H1 (cell line): ENCODE measurements around the gene RAP2A. TPM values are rescaled to one million over a fixed set of nuclear protein-coding genes. Genes with fewer than 3 reads are reported as not detected.

Experiments
- CTCF ChIA-PET: fragments of 300-600 bp; sonication (Branson Sonifier 250); formaldehyde crosslinking; loops from one replicate; lab custom pipeline; 2021; ENCODE audit not compliant: partially characterized antibody; lab: Charles Lee
- POLR2A ChIA-PET: fragments of 300-600 bp; sonication (Branson Sonifier 250); formaldehyde crosslinking; loops from one replicate; lab custom pipeline; 2021; ENCODE audit warnings: inconsistent platforms; ENCODE audit not compliant: partially characterized antibody; lab: Charles Lee
- DNase-seq, 2 experiments: peaks; one replicate each; pipeline versions ENCODE4 v3.0.0 to v3.0.0-alpha.2; 2010 to 2022; ENCODE audit warnings: low spot score in 2 of 2, low read depth in 1 of 2, mixed read lengths in 1 of 2
- FAIRE-seq: peaks from 2 replicates; lab custom pipeline; 2011; peaks lifted over from hg19 to GRCh38; lab: Jason Lieb, UNC
- H2AFZ ChIP-seq: 2 replicates; pipeline ENCODE4 v1.8.1; 2012; ENCODE audit warnings: low read length, inconsistent platforms
- H2AK5ac ChIP-seq: 2 replicates; pipeline ENCODE4 v1.6.1; 2013; ENCODE audit warnings: low read depth, low read length
- H2BK120ac ChIP-seq: replicated peaks from 2 replicates; pipeline ENCODE3; 2013; ENCODE audit warnings: low read depth, low read length, inconsistent platforms
- H2BK12ac ChIP-seq: 2 replicates; pipeline ENCODE4 v1.6.1; 2013; ENCODE audit warnings: low read depth, low read length
- H2BK15ac ChIP-seq: 2 replicates; pipeline ENCODE4 v1.6.1; 2013; ENCODE audit warnings: low read length
- H2BK20ac ChIP-seq: 2 replicates; pipeline ENCODE4 v1.6.1; 2013; ENCODE audit warnings: low read length
- H2BK5ac ChIP-seq: 2 replicates; pipeline ENCODE4 v1.6.1; 2013; ENCODE audit warnings: low read depth, low read length
- H3K14ac ChIP-seq: 2 replicates; pipeline ENCODE4 v1.6.1; 2013; ENCODE audit warnings: inconsistent platforms; ENCODE audit not compliant: insufficient read length
- H3K18ac ChIP-seq: 2 replicates; pipeline ENCODE4 v1.6.1; 2013; ENCODE audit warnings: low read length; ENCODE audit errors: extremely low read depth
- H3K23ac ChIP-seq: 2 replicates; pipeline ENCODE4 v1.6.1; 2013; ENCODE audit warnings: inconsistent platforms; ENCODE audit not compliant: insufficient read length
- H3K23me2 ChIP-seq: 2 replicates; pipeline ENCODE4 v1.6.1; 2013; ENCODE audit warnings: low read depth, low read length
- H3K27ac ChIP-seq: 2 replicates; pipeline ENCODE4 v1.6.1; 2011; ENCODE audit warnings: low read depth, low read length, inconsistent platforms
- H3K27me3 ChIP-seq, 4 experiments: replicated peaks in 1 of 4; 1 replicate in 1 of 4; 2 replicates in 3 of 4; pipeline versions ENCODE4 v1.6.1 to v1.8.1; 2011 to 2013; ENCODE audit warnings: low read length in 3 of 4, mild to moderate bottlenecking in 3 of 4, inconsistent platforms in 2 of 4, mixed read lengths in 2 of 4, moderate library complexity in 1 of 4; ENCODE audit not compliant: control insufficient read depth in 3 of 4, insufficient read depth in 3 of 4; ENCODE audit errors: extremely low read depth in 1 of 4
- H3K36me3 ChIP-seq, 4 experiments: 2 replicates each; pipeline versions ENCODE4 v1.6.1 to v1.8.1; 2011 to 2013; ENCODE audit warnings: mild to moderate bottlenecking in 4 of 4, low read length in 3 of 4, moderate library complexity in 2 of 4, control low read depth in 1 of 4, inconsistent platforms in 1 of 4; ENCODE audit not compliant: insufficient read depth in 4 of 4, control insufficient read depth in 2 of 4
- H3K4ac ChIP-seq: replicated peaks from 2 replicates; pipeline ENCODE3; 2013; ENCODE audit warnings: low read length, low read depth, mixed read lengths, inconsistent platforms; ENCODE audit not compliant: insufficient read length
- H3K4me1 ChIP-seq, 4 experiments: replicated peaks in 1 of 4; 1 replicate in 1 of 4; 2 replicates in 3 of 4; pipeline versions ENCODE4 v1.6.1 to v1.8.1; 2011 to 2013; ENCODE audit warnings: low read length in 3 of 4, inconsistent platforms in 2 of 4, mixed read lengths in 1 of 4; ENCODE audit not compliant: insufficient read depth in 4 of 4, control insufficient read depth in 3 of 4
- H3K4me2 ChIP-seq, 2 experiments: 2 replicates each; pipeline versions ENCODE4 v1.6.1 to v1.8.1; 2011 to 2013; ENCODE audit warnings: low read depth in 2 of 2, low read length in 2 of 2, control low read depth in 1 of 2, inconsistent platforms in 1 of 2, mild to moderate bottlenecking in 1 of 2; ENCODE audit not compliant: insufficient read depth in 1 of 2
- H3K4me3 ChIP-seq, 4 experiments: fragments of 200-600, 300-600 bp in 1 of 4; sonication (generic), shearing (Covaris generic), sonication (Bioruptor Twin) in 1 of 4; 2 replicates each; pipeline versions ENCODE4 v1.5.1 to v1.8.1; 2011 to 2016; ENCODE audit warnings: low read length in 4 of 4, low read depth in 3 of 4, control low read depth in 2 of 4, inconsistent platforms in 2 of 4, mild to moderate bottlenecking in 2 of 4, mixed read lengths in 1 of 4, moderate library complexity in 1 of 4; ENCODE audit not compliant: insufficient read depth in 2 of 4; ENCODE audit errors: extremely low read depth in 1 of 4
- H3K56ac ChIP-seq: replicated peaks from 2 replicates; pipeline ENCODE3; 2013; ENCODE audit warnings: low read depth, mild to moderate bottlenecking, mixed read lengths, low read length, inconsistent platforms; ENCODE audit not compliant: insufficient read length
- H3K79me1 ChIP-seq: 2 replicates; pipeline ENCODE4 v1.6.1; 2013; ENCODE audit warnings: low read depth, low read length, control low read depth
- H3K79me2 ChIP-seq, 2 experiments: 2 replicates each; pipeline versions ENCODE4 v1.6.1 to v1.8.1; 2012 to 2013; ENCODE audit warnings: low read length in 2 of 2, mild to moderate bottlenecking in 2 of 2, inconsistent platforms in 1 of 2; ENCODE audit not compliant: insufficient read depth in 2 of 2, control insufficient read depth in 1 of 2
- H3K9ac ChIP-seq, 4 experiments: replicated peaks in 1 of 4; 1 replicate in 1 of 4; 2 replicates in 3 of 4; pipeline versions ENCODE4 v1.6.1 to v1.8.1; 2011 to 2013; ENCODE audit warnings: low read depth in 3 of 4, low read length in 3 of 4, control low read depth in 2 of 4, mild to moderate bottlenecking in 2 of 4, moderate library complexity in 2 of 4, inconsistent platforms in 1 of 4; ENCODE audit errors: extremely low read depth in 1 of 4
- H3K9me3 ChIP-seq, 2 experiments: 2 replicates each; pipeline versions ENCODE4 v1.6.1 to v1.8.1; 2012 to 2013; ENCODE audit warnings: mild to moderate bottlenecking in 2 of 2, moderate library complexity in 2 of 2, control low read depth in 1 of 2, inconsistent platforms in 1 of 2, low read depth in 1 of 2, low read length in 1 of 2, mixed read lengths in 1 of 2; ENCODE audit not compliant: insufficient read depth in 2 of 2
- H4K20me1 ChIP-seq, 2 experiments: replicated peaks in 1 of 2; 2 replicates each; pipeline versions ENCODE3 to v1.8.1; 2011 to 2013; ENCODE audit warnings: inconsistent platforms in 2 of 2, low read length in 2 of 2, mild to moderate bottlenecking in 1 of 2; ENCODE audit not compliant: insufficient read depth in 2 of 2, control insufficient read depth in 1 of 2
- H4K5ac ChIP-seq: 2 replicates; pipeline ENCODE4 v1.6.1; 2013; ENCODE audit warnings: low read length, low read depth, mixed read lengths, inconsistent platforms; ENCODE audit not compliant: insufficient read length
- H4K8ac ChIP-seq: 2 replicates; pipeline ENCODE4 v1.8.0; 2013; ENCODE audit warnings: mild to moderate bottlenecking, moderate library complexity, low read length, inconsistent platforms; ENCODE audit not compliant: insufficient read depth; ENCODE audit errors: extremely low read depth
- H4K91ac ChIP-seq: replicated peaks from 2 replicates; pipeline ENCODE3; 2013; ENCODE audit warnings: low read length, mixed read lengths, inconsistent platforms; ENCODE audit not compliant: insufficient read length
- BCL11A ChIP-seq, 2 experiments: IDR thresholded peaks; one replicate each; pipeline ENCODE4 v1.6.1; 2011; ENCODE audit warnings: low read depth in 2 of 2, low read length in 2 of 2, mild to moderate bottlenecking in 2 of 2
- CTBP2 ChIP-seq: IDR thresholded peaks from 2 replicates; pipeline ENCODE4 v1.7.0; 2011; ENCODE audit warnings: borderline replicate concordance, mild to moderate bottlenecking, moderate library complexity, mixed read lengths, low read length; ENCODE audit not compliant: insufficient read depth, insufficient read length
- E2F6 ChIP-seq: IDR thresholded peaks from 2 replicates; pipeline ENCODE4 v1.6.1; 2012; ENCODE audit warnings: inconsistent platforms
- EGR1 ChIP-seq: IDR thresholded peaks from 2 replicates; pipeline ENCODE4 v1.6.1; 2011; ENCODE audit warnings: low read depth, low read length, borderline replicate concordance
- GABPA ChIP-seq: IDR thresholded peaks from 2 replicates; pipeline ENCODE4 v1.6.1; 2011; ENCODE audit warnings: mild to moderate bottlenecking, low read length, moderate library complexity, borderline replicate concordance; ENCODE audit not compliant: insufficient read depth
- KDM5A ChIP-seq: fragments of 200-600 bp; IDR thresholded peaks from 2 replicates; pipeline ENCODE4 v1.7.1; 2012; ENCODE audit warnings: mild to moderate bottlenecking, low read length, inconsistent platforms, mixed read lengths
- MAX ChIP-seq: IDR thresholded peaks from 2 replicates; pipeline ENCODE4 v1.6.1; 2012; ENCODE audit warnings: inconsistent platforms
- RXRA ChIP-seq: IDR thresholded peaks from 2 replicates; pipeline ENCODE4 v1.6.1; 2011; ENCODE audit warnings: low read depth, mild to moderate bottlenecking, low read length, moderate library complexity; ENCODE audit not compliant: insufficient read depth
- SIN3A ChIP-seq, 2 experiments: IDR thresholded peaks in 1 of 2; conservative IDR thresholded peaks in 1 of 2; 2 replicates each; pipeline ENCODE4 v1.6.1; 2011 to 2012; ENCODE audit warnings: low read length in 2 of 2, improper control_type of control experiment in 1 of 2, low read depth in 1 of 2, mild to moderate bottlenecking in 1 of 2
- SIRT6 ChIP-seq: IDR thresholded peaks from one replicate; pipeline ENCODE4 v1.7.1; 2012; ENCODE audit warnings: low read length, inconsistent platforms
- SP2 ChIP-seq: IDR thresholded peaks from 2 replicates; pipeline ENCODE4 v1.6.1; 2012; ENCODE audit warnings: mild to moderate bottlenecking, low read length, inconsistent platforms
- TAF1 ChIP-seq: IDR thresholded peaks from 2 replicates; pipeline ENCODE4 v1.6.1; 2011; ENCODE audit warnings: mild to moderate bottlenecking, low read depth, low read length
- YY1 ChIP-seq: IDR thresholded peaks from 2 replicates; pipeline ENCODE4 v1.6.1; 2011; ENCODE audit warnings: low read depth, mild to moderate bottlenecking, low read length
- ZNF274 ChIP-seq: IDR thresholded peaks from 2 replicates; pipeline ENCODE4 v1.7.0; 2012; ENCODE audit warnings: low read length, borderline replicate concordance; ENCODE audit errors: extremely low read depth
- WGBS, 2 experiments: shearing (Covaris generic) in 1 of 2; methylation state at CpG; one replicate each; pipeline versions ENCODE4 v1.1.6 to v1.1.7; 2013 to 2015; ENCODE audit warnings: low lambda C conversion rate in 2 of 2, mixed read lengths in 2 of 2, inconsistent platforms in 1 of 2, low coverage in 1 of 2, missing lambda C conversion rate in 1 of 2; ENCODE audit not compliant: insufficient replicate concordance in 2 of 2, insufficient coverage in 1 of 2, insufficient read length in 1 of 2; ENCODE audit errors: extremely low coverage in 1 of 2, missing lambda C conversion rate in 1 of 2; 5-methylcytosine and 5-hydroxymethylcytosine counted together
- polyA plus RNA-seq, 7 experiments: library from polyadenylated mRNA; depleted of rRNA in 3 of 7; stranded (reverse) in 5 of 7; unstranded in 2 of 7; fragments of >200 nt in 5 of 7; fragments of 200-250 nt in 2 of 7; gene quantifications; 1 replicate in 5 of 7; 2 replicates in 1 of 7; 4 replicates in 1 of 7; pipeline versions ENCODE4 v1.2.1 to v1.2.3, GENCODE V29; 2011 to 2013; ENCODE audit warnings: missing spikeins in 2 of 7, mixed read lengths in 2 of 7
- total RNA-seq: library from RNA; stranded (reverse); fragmentation: NEBNext Ultra II Directional; extraction: Animal tissue kit (Norgen Biotek cat#: 25700); gene quantifications from 2 replicates; pipeline ENCODE4 v1.2.1, GENCODE V29; 2021

RAP2A gene
- total and polyA plus RNA-seq, 2 of the 8 experiments (the other 6 are each of a cell fraction or from before 2014, with no cell fraction given), result 8.4 to 43.4 TPM

GRCh38 chr13:97492257-97492656 lies 58.3 kb downstream of the RAP2A start:
- Histone ChIP-seq H3K4me2 (no peak overlapping the region), H3K56ac (no peak overlapping the region), H3K23me2 (no peaks in the 10 kb centered on the region), H4K5ac (no peak overlapping the region), H4K20me1 (no peaks in the 10 kb centered on the region), H3K4me1 (no peaks in the 10 kb centered on the region), H3K14ac (no peak overlapping the region), H3K27me3 (no peaks in the 10 kb centered on the region), H2AK5ac (no peak overlapping the region), H2BK15ac (no peak overlapping the region), H3K79me2 (no peaks in the 10 kb centered on the region), H3K9me3 (no peaks in the 10 kb centered on the region), H2BK5ac (no peak overlapping the region), H2BK120ac (no peak overlapping the region), H3K79me1 (no peaks in the 10 kb centered on the region), H3K18ac (no peak overlapping the region), H4K8ac (no peak overlapping the region), H3K23ac (no peak overlapping the region), H2BK12ac (no peak overlapping the region), H3K4me3 (no peak overlapping the region), H3K9ac (no peak overlapping the region), H3K36me3 (no peaks in the 10 kb centered on the region), H2BK20ac (no peak overlapping the region), H2AFZ (no peak overlapping the region), H4K91ac (no peak overlapping the region), H3K27ac (no peak overlapping the region), H3K4ac (no peak overlapping the region)
- no peak for DNase-seq
- WGBS, 2 experiments, result 93% methylated on average over 2 of the region's 2 CpGs; no CpG with 5 or more reads in 1 of the 2 experiments
- ChIA-PET POLR2A (no interaction called here), CTCF (interaction anchor here (1.3 kb wide), 1 partner anchor 14 kb away, joined by 4 read pairs; no protein-coding TSS in a partner anchor)
- no peak for FAIRE-seq
- no peak for TF ChIP-seq MAX
- TF ChIP-seq SIN3A (conservative IDR thresholded peaks at IDR 0.05 in 1 of 2, IDR thresholded peaks at IDR 0.05 in 1 of 2; ENCODE audit: low read depth in 1 of 2, low read length in 2 of 2), result no peak
- TF ChIP-seq CTBP2, result no peak
- no peak for TF ChIP-seq TAF1
- TF ChIP-seq SP2, result no peak
- no peak for TF ChIP-seq ZNF274
- TF ChIP-seq GABPA, result no peak
- no peak for TF ChIP-seq E2F6
- TF ChIP-seq KDM5A, result no peak
- no peak for TF ChIP-seq RXRA
- TF ChIP-seq BCL11A (IDR thresholded peaks at IDR 0.05; ENCODE audit: low read depth in 2 of 2, low read length in 2 of 2), result no peak
- TF ChIP-seq YY1, result no peak
- TF ChIP-seq EGR1, result no peak
- no peak for TF ChIP-seq SIRT6
